IPS-18c (cell line): ENCODE data around the gene SIPA1L3.
"Not testable (repeated sequence)": the region's sequence is repeated elsewhere in the genome, so short reads cannot be mapped to it uniquely, and the experiment has no call there.

Source experiments
- H3K4me3 ChIP-seq: 2 replicates; pipeline ENCODE4 v1.7.0; 2013; ENCODE audit warnings: low read depth, mild to moderate bottlenecking, low read length, moderate library complexity; ENCODE audit not compliant: insufficient read depth
- H3K9me3 ChIP-seq: one replicate; pipeline ENCODE4 v1.6.1; 2013; ENCODE audit warnings: mild to moderate bottlenecking, low read length, moderate library complexity; ENCODE audit not compliant: control insufficient read depth, insufficient read depth

The SIPA1L3 gene

GRCh38 chr19:38221421-38221820 is 314.4 kb downstream of the SIPA1L3 start:
- H3K9me3 ChIP-seq: peaks cover 2% of the 10 kb centered on the region

GRCh38 chr19:38221919-38222830 is 315.2 kb downstream of the SIPA1L3 start:
- Histone ChIP-seq H3K9me3 (peaks cover 2% of the 10 kb centered on the region), H3K4me3 (no peak overlapping the region)

More at GRCh38 chr19:38221421-38221820, 314.4 kb downstream of the SIPA1L3 start:
- no peak overlapping the region for H3K4me3 ChIP-seq

DNA sequence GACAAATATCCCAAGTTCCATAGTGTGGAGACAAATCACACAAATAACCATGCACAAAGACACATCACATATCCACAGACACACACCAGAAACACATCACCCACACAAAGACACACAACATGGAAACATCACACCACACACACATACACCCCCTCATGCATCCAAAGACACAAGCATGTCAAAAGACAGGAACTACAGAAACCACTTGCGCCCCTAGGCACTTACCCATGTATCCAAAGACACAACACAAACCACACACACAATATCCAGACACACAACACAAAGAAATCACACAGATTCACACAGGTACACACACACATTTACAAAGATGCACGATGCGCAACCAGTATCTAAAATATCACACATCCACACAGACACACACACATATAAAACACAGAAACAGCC is 316.1 kb downstream of the SIPA1L3 start:
- Histone ChIP-seq H3K9me3 (peaks cover 2% of the 10 kb centered on the region), H3K4me3 (0 out of 2 replicates have a peak overlapping the region, but pooled peaks have one; percentile 64)

- H3K4me3 ChIP-seq: peak overlapping the region; percentile 64
- H3K9me3 ChIP-seq: peaks cover 2% of the 10 kb centered on the region
Observed at GRCh38 chr19:38223617-38224013, 316.6 kb downstream of the SIPA1L3 start.

DNA sequence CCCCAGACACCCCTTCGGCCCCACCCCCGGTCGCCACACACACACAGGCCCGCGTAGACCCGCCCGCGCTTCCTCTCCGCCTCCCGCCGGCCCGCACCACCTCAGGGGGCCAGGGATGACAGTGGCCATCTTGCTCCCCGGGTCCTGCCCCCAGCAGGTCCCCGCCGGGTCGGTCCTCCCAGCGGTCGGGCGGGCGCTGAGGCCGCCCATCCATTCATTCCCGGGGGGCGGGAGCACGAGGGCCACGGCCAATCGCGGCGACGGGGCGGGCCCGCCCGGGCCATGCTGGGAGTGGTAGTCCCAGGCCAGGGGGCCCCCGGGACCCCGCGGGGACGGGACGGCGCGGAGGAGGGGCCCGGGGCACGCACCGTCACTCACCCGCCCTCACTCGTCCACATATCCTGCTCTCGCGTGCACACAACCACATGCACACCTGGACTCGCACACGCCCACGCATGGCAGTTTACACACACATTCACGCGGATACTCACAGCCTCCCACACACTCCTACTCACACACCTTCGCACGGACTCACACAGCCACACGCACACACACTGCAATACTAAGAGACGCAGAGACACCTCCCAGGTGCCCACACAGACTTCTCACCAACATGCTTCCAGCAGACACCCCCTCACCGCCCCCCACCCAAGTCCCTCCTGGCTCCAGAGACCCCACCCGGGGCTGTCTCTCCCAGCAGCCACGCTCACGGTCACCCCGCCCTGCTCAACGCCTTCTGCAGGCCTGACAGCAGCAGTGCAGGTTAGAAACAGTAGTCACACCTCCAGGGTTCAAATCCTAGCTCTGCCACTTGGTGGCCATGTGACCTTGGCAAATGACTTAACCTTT is 317.2 kb downstream of the SIPA1L3 start, which contains the start of gene DPF1:
DPF1 (minus strand) TSS at position 209 of the 849 bp plus-strand sequence; CDS start at position 129, 80 bp downstream.
- peaks cover 2% of the 10 kb centered on the region for H3K9me3 ChIP-seq
- H3K4me3 ChIP-seq: peak within 1 kb of the TSS; percentile 64

DNA sequence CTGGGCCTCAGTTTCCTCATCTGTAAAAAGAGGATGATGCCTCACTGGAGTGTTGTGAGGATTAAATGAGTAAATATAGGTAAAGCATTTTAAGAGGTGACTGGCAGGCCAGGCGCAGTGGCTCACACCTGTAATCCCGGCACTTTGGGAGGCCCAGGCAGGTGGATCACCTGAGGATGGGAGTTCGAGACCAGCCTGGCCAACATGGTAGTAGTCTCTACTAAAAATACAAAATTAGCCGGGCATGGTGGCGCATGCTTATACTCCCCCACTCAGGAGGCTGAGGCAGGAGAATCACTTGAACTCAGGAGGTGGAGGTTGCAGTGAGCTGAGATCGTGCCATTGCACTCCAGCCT is 317.8 kb downstream of the SIPA1L3 start:
- H3K4me3 ChIP-seq, H3K9me3 ChIP-seq: not testable (repeated sequence)

- Histone ChIP-seq H3K4me3 (peak overlapping the region; percentile 41), H3K9me3 (peaks cover 2% of the 10 kb centered on the region)
Observed at GRCh38 chr19:38227287-38228004, 320.4 kb downstream of the SIPA1L3 start.

DNA sequence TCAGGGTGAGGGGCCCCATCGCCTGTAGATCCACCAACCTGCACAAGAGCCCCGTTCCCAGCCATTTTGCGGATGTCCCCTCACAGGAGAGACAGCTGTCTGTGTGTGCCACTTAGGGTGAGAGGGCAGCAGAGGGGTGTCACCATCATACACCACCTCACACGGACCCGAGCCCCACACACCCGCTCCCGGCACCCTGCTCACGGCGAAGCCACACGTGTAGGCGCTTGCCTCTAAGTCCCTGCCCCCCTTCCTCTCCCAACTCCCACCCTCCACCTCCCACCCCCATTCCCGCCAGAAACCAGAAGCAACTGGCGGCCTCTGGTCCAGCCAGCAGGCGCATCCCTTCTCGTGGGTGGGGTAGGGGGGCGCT is 321.0 kb downstream of the SIPA1L3 start:
- H3K4me3 ChIP-seq: peak overlapping the region; percentile 41

GRCh38 chr19:38228491-38229439 is 321.8 kb downstream of the SIPA1L3 start:
- Histone ChIP-seq H3K9me3 (peaks cover 2% of the 10 kb centered on the region), H3K4me3 (peak overlapping the region; percentile 81)

More for the DNA sequence above, 321.0 kb downstream of the SIPA1L3 start:
- peaks cover 2% of the 10 kb centered on the region for H3K9me3 ChIP-seq

GRCh38 chr19:38229585-38230073 is 322.6 kb downstream of the SIPA1L3 start:
- Histone ChIP-seq H3K9me3 (peaks cover 2% of the 10 kb centered on the region), H3K4me3 (no peak overlapping the region; the same call in 1 of the 2 replicates)

DNA sequence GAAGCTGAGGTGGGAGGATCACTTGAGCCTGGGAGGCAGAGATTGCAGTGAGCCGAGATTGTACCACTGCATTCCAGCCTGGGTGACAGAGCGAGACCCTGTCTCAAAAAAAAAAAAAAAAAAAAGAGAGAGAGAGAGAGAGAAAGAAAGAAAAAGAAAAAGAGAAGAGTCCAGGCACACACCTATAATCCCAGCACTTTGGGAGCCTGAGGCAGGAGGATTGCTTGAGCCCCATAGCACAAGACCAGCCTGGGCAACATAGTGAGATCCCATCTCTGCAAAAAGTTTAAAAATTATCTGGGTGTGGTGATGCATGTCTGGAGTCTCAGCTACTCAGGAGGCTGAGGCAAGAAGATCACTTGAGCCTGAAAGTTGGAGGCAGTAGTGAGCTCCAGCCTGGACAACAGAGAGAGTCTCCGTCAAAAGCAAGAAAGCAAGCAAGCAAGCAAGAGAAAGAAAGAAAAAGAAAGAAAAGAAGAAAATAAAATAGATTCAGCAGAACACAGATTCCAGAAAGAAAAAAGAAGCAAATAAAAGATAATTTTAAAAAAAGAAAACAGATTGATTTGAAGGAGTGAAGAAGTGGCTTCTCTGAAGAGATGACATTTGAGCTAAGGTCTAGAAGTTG is 323.6 kb downstream of the SIPA1L3 start:
- not testable (repeated sequence) for H3K4me3 ChIP-seq, H3K9me3 ChIP-seq

GRCh38 chr19:38231918-38232317 is 324.9 kb downstream of the SIPA1L3 start:
- Histone ChIP-seq H3K4me3 (no peak overlapping the region), H3K9me3 (no peaks in the 10 kb centered on the region)

DNA sequence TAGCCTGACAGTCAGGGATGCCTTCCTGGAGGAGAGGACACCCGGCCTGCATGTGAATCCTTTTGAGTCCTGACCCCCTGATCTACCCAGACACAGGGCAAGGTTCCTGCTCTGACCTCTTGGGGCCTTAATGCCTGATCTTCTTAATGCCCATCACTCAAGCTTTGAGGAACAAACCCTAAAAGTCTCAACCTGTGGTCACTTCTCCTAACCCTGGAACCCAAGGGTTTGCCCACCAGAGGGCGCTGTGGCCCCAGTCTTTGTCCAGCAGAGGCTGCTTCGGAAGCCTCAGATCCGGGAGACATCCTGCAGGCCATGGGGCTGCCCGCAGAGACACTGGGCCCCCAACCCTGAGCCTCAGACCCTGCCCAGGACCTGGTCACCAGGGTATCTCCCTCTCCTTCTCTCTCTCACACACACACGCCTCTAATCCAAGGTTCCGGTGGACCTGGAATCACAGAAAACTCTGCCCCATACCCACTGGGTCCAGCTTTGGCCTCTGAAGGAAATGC is 326.8 kb downstream of the SIPA1L3 start:
- Histone ChIP-seq H3K9me3 (no peaks in the 10 kb centered on the region), H3K4me3 (no peak overlapping the region)

DNA sequence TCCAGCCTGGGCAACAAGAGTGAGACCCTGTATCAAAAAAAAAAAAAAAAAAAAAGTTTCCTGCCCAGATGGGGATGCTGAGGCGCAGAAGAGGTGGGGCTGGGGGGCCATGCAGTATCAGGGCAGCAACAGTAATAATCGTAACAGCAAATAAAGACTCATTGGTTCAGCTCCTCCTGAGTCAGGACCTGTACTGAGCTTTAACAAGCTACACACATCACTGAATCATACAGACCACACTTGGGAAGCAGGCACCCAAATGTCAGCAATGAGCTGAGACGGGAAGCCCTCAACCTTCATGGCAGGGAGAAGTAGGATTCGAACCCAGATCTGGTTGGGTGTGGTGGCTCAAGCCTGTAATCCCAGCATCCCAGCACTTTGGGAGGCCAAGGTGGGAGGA is 327.6 kb downstream of the SIPA1L3 start:
- Histone ChIP-seq H3K9me3 (no peaks in the 10 kb centered on the region), H3K4me3 (no peak overlapping the region)

DNA sequence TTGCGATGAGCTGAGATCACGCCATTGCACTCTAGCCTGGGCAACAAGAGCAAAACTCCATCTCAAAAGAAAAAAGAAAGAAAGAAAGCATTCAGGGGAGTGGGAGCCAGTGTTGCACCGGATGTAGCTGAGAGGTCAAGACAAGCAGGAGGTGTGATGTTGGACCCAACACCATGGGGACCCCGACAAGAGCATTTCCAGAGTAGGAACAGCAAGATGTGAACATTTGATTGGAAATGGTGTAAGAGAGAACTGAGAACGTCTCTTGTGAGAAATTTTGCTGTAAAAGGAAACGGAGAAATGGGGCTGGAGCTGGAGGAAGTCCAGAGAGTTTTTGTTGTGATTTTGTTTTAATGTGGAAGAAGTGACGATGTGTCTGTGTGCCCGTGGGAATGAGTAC is 332.8 kb downstream of the SIPA1L3 start:
- Histone ChIP-seq H3K9me3 (no peaks in the 10 kb centered on the region), H3K4me3 (no peak overlapping the region)
